Loucy (cell line): ENCODE data around the gene TYW1.
"Not testable (repeated sequence)": the region's sequence is repeated elsewhere in the genome, so short reads cannot be mapped to it uniquely, and the experiment has no call there.

Experiments
- CTCF ChIP-seq: fragments of 200-600 bp; sonication (generic); conservative IDR thresholded peaks from 2 replicates; pipeline ENCODE4 v1.5.1; 2014; ENCODE audit warnings: mild to moderate bottlenecking, antibody characterized with exemption, low read length
- EZH2phosphoT487 ChIP-seq: fragments of 200-600 bp; IDR thresholded peaks from 2 replicates; pipeline ENCODE4 v1.6.1; 2018; ENCODE audit warnings: antibody characterized with exemption, mild to moderate bottlenecking, moderate library complexity, borderline replicate concordance

- TF ChIP-seq CTCF, EZH2phosphoT487: not testable (repeated sequence)
These were observed 27.6 kb upstream of the TYW1 start for GRCh38 chr7:66969001-66969400.
